ENCODE data around the gene PARP15.

GRCh38 chr3:122557356-122557755 is 20.1 kb upstream of the PARP15 start:
- TF ChIP-seq CTCF (conservative IDR thresholded peaks at IDR 0.05; ENCODE audit: low read depth in 2 of 2) (no peak), REST (IDR thresholded peaks at IDR 0.05; ENCODE audit: unreplicated experiment) (no peak), EZH2 (IDR thresholded peaks at IDR 0.05; ENCODE audit: low read depth, unreplicated experiment) (no peak), POLR2AphosphoS5 (IDR thresholded peaks at IDR 0.05; ENCODE audit: low read depth) (no peak)
